ENCODE measurements around the gene RIOX2.

GRCh38 chr3:97975466-97975865, 3.2 kb upstream of the RIOX2 start:
- TF ChIP-seq CTCF (IDR thresholded peaks at IDR 0.05; ENCODE audit: control extremely low read depth in 1 of 3, insufficient read depth in 1 of 3, low read depth in 1 of 3, low read length in 3 of 3): no peak
- no peak for TF ChIP-seq EZH2 (IDR thresholded peaks at IDR 0.05; ENCODE audit: low read depth, low read length, severe bottlenecking)
